Mesenchymal stem cell (in vitro differentiated cells and primary cell): ENCODE results near the gene IGBP1.
A peak's percentile ranks its signal among the peaks of the same experiment; 100 is the strongest.

Source experiments
- DNase-seq: peaks from one replicate; pipeline ENCODE4 v3.0.0-alpha.2; 2013
- H2AFZ ChIP-seq: one replicate; pipeline ENCODE4 v1.6.1; 2013; ENCODE audit warnings: low read depth, mild to moderate bottlenecking, control low read depth, inconsistent platforms, low read length, moderate library complexity
- H2AK5ac ChIP-seq: 2 replicates; pipeline ENCODE4 v1.6.1; 2013; ENCODE audit warnings: low read length, moderate library complexity, mild to moderate bottlenecking, inconsistent platforms; ENCODE audit not compliant: severe bottlenecking
- H2BK120ac ChIP-seq: one replicate; pipeline ENCODE4 v1.6.1; 2013; ENCODE audit warnings: low read depth, mild to moderate bottlenecking, inconsistent platforms, low read length, moderate library complexity
- H2BK12ac ChIP-seq, 2 experiments: one replicate each; pipeline ENCODE4 v1.6.1; 2013; ENCODE audit warnings: inconsistent platforms in 2 of 2, low read length in 2 of 2, mild to moderate bottlenecking in 2 of 2, moderate library complexity in 2 of 2, control low read depth in 1 of 2
- H2BK15ac ChIP-seq: one replicate; pipeline ENCODE4 v1.6.1; 2013; ENCODE audit warnings: mild to moderate bottlenecking, low read depth, inconsistent platforms; ENCODE audit not compliant: poor library complexity, severe bottlenecking
- H2BK5ac ChIP-seq: 2 replicates; pipeline ENCODE4 v1.6.1; 2013; ENCODE audit warnings: low read depth, mild to moderate bottlenecking, low read length, control low read depth, inconsistent platforms; ENCODE audit not compliant: poor library complexity, severe bottlenecking
- H3K14ac ChIP-seq, 2 experiments: one replicate each; pipeline ENCODE4 v1.6.1; 2013; ENCODE audit warnings: inconsistent platforms in 2 of 2, low read length in 2 of 2, control low read depth in 1 of 2, mild to moderate bottlenecking in 1 of 2, moderate library complexity in 1 of 2
- H3K18ac ChIP-seq, 2 experiments: one replicate each; pipeline ENCODE4 v1.6.1; 2013; ENCODE audit warnings: inconsistent platforms in 2 of 2, low read length in 2 of 2, control low read depth in 1 of 2, low read depth in 1 of 2, mild to moderate bottlenecking in 1 of 2
- H3K23ac ChIP-seq, 2 experiments: one replicate each; pipeline ENCODE4 v1.6.1; 2013; ENCODE audit warnings: inconsistent platforms in 2 of 2, low read length in 2 of 2, mild to moderate bottlenecking in 2 of 2, moderate library complexity in 2 of 2, control low read depth in 1 of 2
- H3K27ac ChIP-seq: 2 replicates; pipeline ENCODE4 v1.5.1; 2013; ENCODE audit warnings: mild to moderate bottlenecking, moderate library complexity, low read length, control low read depth, inconsistent platforms; ENCODE audit not compliant: poor library complexity, severe bottlenecking
- H3K27me3 ChIP-seq, 2 experiments: 2 replicates each; pipeline versions ENCODE4 v1.6.1 to v1.7.0; 2013; ENCODE audit warnings: low read length in 2 of 2, mild to moderate bottlenecking in 2 of 2, moderate library complexity in 2 of 2, control low read depth in 1 of 2, inconsistent platforms in 1 of 2; ENCODE audit not compliant: control insufficient read depth in 1 of 2, insufficient read depth in 1 of 2
- H3K36me3 ChIP-seq, 2 experiments: 2 replicates each; pipeline versions ENCODE4 v1.6.1 to v1.7.0; 2013; ENCODE audit warnings: low read length in 2 of 2, control low read depth in 1 of 2, inconsistent platforms in 1 of 2, low read depth in 1 of 2, mild to moderate bottlenecking in 1 of 2; ENCODE audit not compliant: insufficient read depth in 2 of 2, control insufficient read depth in 1 of 2
- H3K4ac ChIP-seq, 2 experiments: one replicate each; pipeline ENCODE4 v1.6.1; 2013; ENCODE audit warnings: inconsistent platforms in 2 of 2, low read length in 2 of 2, mild to moderate bottlenecking in 2 of 2, moderate library complexity in 2 of 2, control low read depth in 1 of 2, low read depth in 1 of 2
- H3K4me1 ChIP-seq: 2 replicates; pipeline ENCODE4 v1.6.1; 2013; ENCODE audit warnings: low read depth, low read length, control low read depth; ENCODE audit not compliant: control insufficient read depth, insufficient read depth
- H3K4me2 ChIP-seq: 2 replicates; pipeline ENCODE4 v1.6.1; 2013; ENCODE audit warnings: low read length, mild to moderate bottlenecking, inconsistent platforms; ENCODE audit not compliant: poor library complexity, severe bottlenecking
- H3K4me3 ChIP-seq, 2 experiments: 2 replicates each; pipeline versions ENCODE4 v1.5.1 to v1.7.0; 2013; ENCODE audit warnings: low read length in 2 of 2, mild to moderate bottlenecking in 2 of 2, control low read depth in 1 of 2, low read depth in 1 of 2; ENCODE audit not compliant: insufficient read depth in 1 of 2
- H3K79me1 ChIP-seq: replicated peaks from 2 replicates; pipeline ENCODE4 v1.6.1; 2013; ENCODE audit warnings: mild to moderate bottlenecking, control low read depth, low read length, inconsistent platforms; ENCODE audit not compliant: poor library complexity, severe bottlenecking
- H3K9ac ChIP-seq: 2 replicates; pipeline ENCODE4 v1.7.0; 2013; ENCODE audit warnings: mild to moderate bottlenecking, low read length, moderate library complexity
- H3K9me3 ChIP-seq: 2 replicates; pipeline ENCODE4 v1.7.0; 2013; ENCODE audit warnings: mild to moderate bottlenecking, low read length; ENCODE audit not compliant: control insufficient read depth
- H4K8ac ChIP-seq: one replicate; pipeline ENCODE4 v1.6.1; 2013; ENCODE audit warnings: inconsistent platforms, mild to moderate bottlenecking, low read length, moderate library complexity
- H4K91ac ChIP-seq: one replicate; pipeline ENCODE4 v1.6.1; 2013; ENCODE audit warnings: mild to moderate bottlenecking, low read length, inconsistent platforms
- WGBS: methylation state at CpG from one replicate; pipeline ENCODE4 v1.1.7; 2013; ENCODE audit warnings: mixed read lengths; 5-methylcytosine and 5-hydroxymethylcytosine counted together

The IGBP1 gene

GRCh38 chrX:70141373-70141772 is 8.1 kb downstream of the IGBP1 start:
- no peak overlapping the region for H3K27ac ChIP-seq
- no peak overlapping the region for H3K4me3 ChIP-seq
- no peak for DNase-seq
- H3K27me3 ChIP-seq = peaks cover 0 to 4% of the 10 kb centered on the region in 2 experiments
- H2BK120ac ChIP-seq = no peak overlapping the region
- no peak overlapping the region for H2BK12ac ChIP-seq
- no peak overlapping the region for H2AK5ac ChIP-seq
- H2AFZ ChIP-seq = no peak overlapping the region
- H3K23ac ChIP-seq = no peak overlapping the region
- no peak overlapping the region for H2BK5ac ChIP-seq
- no peak overlapping the region for H3K4me2 ChIP-seq
- H4K8ac ChIP-seq = no peak overlapping the region
- no peak overlapping the region for H3K4ac ChIP-seq
- peaks cover 1% of the 10 kb centered on the region for H3K79me1 ChIP-seq
- no peak overlapping the region for H4K91ac ChIP-seq
- H3K36me3 ChIP-seq = peaks cover 0 to 34% of the 10 kb centered on the region in 2 experiments
- no peak overlapping the region for H3K9ac ChIP-seq
- no peak overlapping the region for H2BK15ac ChIP-seq
- H3K14ac ChIP-seq = no peak overlapping the region
- H3K18ac ChIP-seq = no peak overlapping the region
- WGBS = 100% methylated on average over 1 of the region's 2 CpGs
- no peaks in the 10 kb centered on the region for H3K4me1 ChIP-seq
- no peaks in the 10 kb centered on the region for H3K9me3 ChIP-seq

GRCh38 chrX:70166601-70167590 is 33.6 kb downstream of the IGBP1 start:
- Histone ChIP-seq H3K18ac (peak overlapping the region in 1 of 2 experiments; percentile 62), H3K4me2 (no peak overlapping the region), H3K14ac (peak overlapping the region in 1 of 2 experiments; percentile 32), H2BK15ac (no peak overlapping the region), H3K4ac (no peak overlapping the region), H2BK5ac (no peak overlapping the region), H2BK12ac (peak overlapping the region in 1 of 2 experiments; percentile 52), H3K27ac (peak overlapping the region; percentile 85), H3K23ac (no peak overlapping the region), H3K79me1 (no peaks in the 10 kb centered on the region), H2BK120ac (no peak overlapping the region), H4K8ac (peak overlapping the region; percentile 8), H3K9ac (peak overlapping the region; percentile 2), H2AFZ (no peak overlapping the region), H3K9me3 (no peaks in the 10 kb centered on the region), H3K4me3 (no peak overlapping the region), H3K36me3 (peaks cover 3 to 20% of the 10 kb centered on the region in 2 experiments), H3K4me1 (peaks cover 6% of the 10 kb centered on the region), H3K27me3 (peaks cover 0 to 11% of the 10 kb centered on the region in 2 experiments), H4K91ac (no peak overlapping the region), H2AK5ac (peak overlapping the region; percentile 54)
- 71% methylated on average over 11 of the region's 19 CpGs for WGBS
- peak; percentile 70 for DNase-seq

- Histone ChIP-seq H3K36me3 (peaks cover 3 to 16% of the 10 kb centered on the region in 2 experiments), H2BK12ac (no peak overlapping the region), H2BK5ac (no peak overlapping the region), H3K4me1 (peaks cover 6% of the 10 kb centered on the region), H4K8ac (peak overlapping the region; percentile 7), H3K18ac (no peak overlapping the region), H3K79me1 (no peaks in the 10 kb centered on the region), H3K4ac (no peak overlapping the region), H3K27ac (peak overlapping the region; percentile 88), H3K23ac (no peak overlapping the region), H3K4me3 (peak overlapping the region in 1 of 2 experiments; percentile 17), H2AFZ (no peak overlapping the region), H2BK120ac (peak overlapping the region; percentile 19), H3K9ac (peak overlapping the region; percentile 70), H3K14ac (no peak overlapping the region), H2AK5ac (no peak overlapping the region), H3K27me3 (peaks cover 0 to 10% of the 10 kb centered on the region in 2 experiments), H3K4me2 (peak overlapping the region; percentile 43), H3K9me3 (no peaks in the 10 kb centered on the region), H2BK15ac (no peak overlapping the region), H4K91ac (no peak overlapping the region)
- WGBS = 24% methylated on average over 6 of the region's 11 CpGs
- peak; percentile 66 for DNase-seq
These were observed 35.3 kb downstream of the IGBP1 start for GRCh38 chrX:70168238-70169188.
